HG03175 (cell line): Measurements from ENCODE around the gene CNTNAP2.
"Not testable (repeated sequence)": the region's sequence is repeated elsewhere in the genome, so short reads cannot be mapped to it uniquely, and the experiment has no call there.

Experiments used
- ATAC-seq: cut with Tn5 transposase; IDR thresholded peaks from one replicate; pipeline ENCODE4 v1.9.1; 2021; ENCODE audit warnings: mild to moderate bottlenecking, moderate library complexity; ENCODE audit not compliant: unreplicated experiment

The CNTNAP2 gene

DNA sequence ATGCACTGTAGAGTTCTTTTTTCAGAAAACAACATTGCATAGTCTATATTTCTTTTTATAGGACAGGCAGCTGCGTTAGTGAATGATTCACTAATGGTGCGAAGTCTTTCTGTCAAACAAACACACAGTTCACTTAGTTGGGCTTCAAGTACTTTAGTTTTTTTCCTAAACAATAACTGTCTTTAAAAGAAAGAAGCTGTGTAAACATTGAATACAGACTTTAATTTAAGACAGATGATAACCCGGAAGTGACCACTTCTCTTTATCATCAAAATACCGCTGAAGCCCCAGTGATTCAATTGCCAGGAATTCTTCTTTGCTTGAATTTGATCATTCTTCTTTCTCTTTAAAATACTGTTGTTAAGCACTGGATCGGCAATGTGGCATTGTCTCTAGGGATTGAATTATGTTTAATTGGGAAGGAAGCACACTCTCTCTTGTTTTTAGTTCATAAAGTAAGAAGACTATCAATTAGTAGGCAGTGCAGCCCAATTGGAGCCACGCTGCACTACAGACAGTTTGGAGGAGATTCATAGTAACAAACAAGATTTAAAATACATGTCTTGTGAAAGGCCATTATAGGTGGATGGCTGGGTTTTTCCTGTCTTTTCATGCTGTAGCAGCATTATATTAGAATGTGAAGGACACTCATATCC lies 30.4 kb downstream of the CNTNAP2 start:
- ATAC-seq = no peak

DNA sequence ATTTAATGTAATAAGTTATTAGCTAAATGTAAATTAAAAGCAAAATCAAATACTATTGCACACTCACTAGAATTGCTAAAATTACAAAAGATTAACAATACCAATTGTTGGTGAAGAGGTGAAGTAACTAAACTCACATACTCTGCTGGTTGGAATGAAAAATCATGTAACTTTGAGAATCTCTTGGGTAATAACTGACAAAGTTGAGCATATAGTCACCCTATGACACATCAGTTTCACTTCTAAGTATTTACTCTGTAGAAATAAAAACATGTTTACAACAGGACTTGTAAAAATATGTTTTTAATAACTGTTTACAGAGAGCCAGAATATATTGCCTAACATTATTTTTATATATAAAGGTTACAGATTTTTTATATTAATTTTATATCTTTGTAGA lies 33.6 kb downstream of the CNTNAP2 start:
- no peak for ATAC-seq

GRCh38 chr7:146172112-146172511 lies 55.5 kb downstream of the CNTNAP2 start:
- ATAC-seq = no peak

GRCh38 chr7:146175716-146176115 lies 59.1 kb downstream of the CNTNAP2 start:
- ATAC-seq = no peak

GRCh38 chr7:146176860-146177259 lies 60.3 kb downstream of the CNTNAP2 start:
- ATAC-seq = no peak

DNA sequence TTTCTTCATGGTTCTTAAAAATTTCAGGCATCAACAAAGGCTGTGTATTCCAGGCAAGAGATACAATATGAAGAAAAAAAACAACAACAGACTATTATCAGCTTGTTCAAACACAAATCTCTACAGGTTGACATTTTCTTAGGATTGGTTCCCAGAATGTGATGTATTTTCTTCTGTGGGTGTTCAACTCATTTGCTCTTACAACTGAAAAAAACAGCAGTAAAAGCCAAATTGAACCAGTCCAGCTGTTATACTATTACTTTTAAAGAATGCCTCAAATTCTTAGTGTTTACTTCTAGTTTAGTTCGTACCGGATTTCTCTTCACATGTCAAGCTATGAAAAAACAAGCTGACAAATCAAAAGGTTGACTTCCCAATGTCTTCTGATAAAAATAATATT lies 60.7 kb downstream of the CNTNAP2 start:
- no peak for ATAC-seq

GRCh38 chr7:146185844-146186243 lies 69.2 kb downstream of the CNTNAP2 start:
- ATAC-seq = no peak

DNA sequence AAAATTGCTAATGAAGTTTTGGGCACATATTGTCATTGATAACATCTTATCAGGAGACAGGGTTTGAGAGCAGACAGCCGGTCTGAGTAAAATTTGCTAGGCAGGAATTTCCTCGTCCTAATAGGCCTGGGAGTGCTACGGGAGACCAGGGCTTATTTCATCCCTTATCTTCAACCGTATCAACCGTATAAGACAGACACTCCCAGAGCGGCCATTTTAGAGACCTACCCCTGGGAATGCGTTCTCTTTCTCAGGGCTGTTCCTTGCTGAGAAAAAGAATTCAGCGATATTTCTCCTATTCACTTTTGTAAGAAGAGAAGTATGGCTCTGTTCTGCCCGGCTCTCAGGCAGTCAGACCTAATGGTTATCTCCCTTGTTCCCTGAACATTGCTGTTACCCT lies 74.8 kb downstream of the CNTNAP2 start:
- ATAC-seq = not testable (repeated sequence)

DNA sequence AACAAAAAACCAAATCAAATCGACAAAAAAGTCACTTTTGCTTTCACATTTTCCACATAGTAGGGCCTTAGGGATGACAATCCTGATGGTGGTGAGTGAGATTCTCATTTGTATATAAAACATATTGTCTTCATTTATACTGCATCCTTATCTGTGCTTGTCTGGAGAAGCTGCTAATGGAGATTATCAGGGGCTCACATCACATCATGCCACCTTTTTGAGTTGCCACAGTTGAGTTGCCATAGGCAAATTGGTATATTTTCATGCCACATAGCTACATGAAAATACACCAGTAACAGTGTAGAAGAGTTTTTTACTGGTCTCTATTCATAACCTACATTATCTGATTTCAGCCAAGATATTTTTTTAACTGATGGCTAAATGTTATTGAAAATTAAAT lies 85.3 kb downstream of the CNTNAP2 start:
- ATAC-seq = no peak

DNA sequence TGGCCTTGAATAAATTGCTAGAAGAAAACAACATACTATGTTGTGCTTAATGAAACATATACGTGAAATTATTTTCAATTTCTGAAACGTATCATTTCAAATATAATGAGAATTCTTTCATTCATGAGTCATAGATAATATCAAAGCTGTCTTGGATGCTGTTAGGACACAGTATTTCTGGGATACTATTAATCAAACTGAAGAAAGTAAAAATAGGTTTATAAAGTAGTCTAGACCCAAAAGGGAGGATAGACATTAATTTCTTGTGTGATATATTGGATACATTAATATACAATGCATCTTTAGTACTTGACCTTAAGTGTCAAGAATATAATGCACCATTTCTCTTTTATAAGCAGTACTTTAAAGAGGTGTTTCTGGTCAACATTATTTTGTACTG lies 89.7 kb downstream of the CNTNAP2 start:
- ATAC-seq = no peak

GRCh38 chr7:146208492-146208891 lies 91.9 kb downstream of the CNTNAP2 start:
- ATAC-seq = no peak

- ATAC-seq = no peak
These were observed 98.2 kb downstream of the CNTNAP2 start for GRCh38 chr7:146214842-146215241.

- ATAC-seq = no peak
These were observed 99.9 kb downstream of the CNTNAP2 start for GRCh38 chr7:146216396-146217041.

- no peak for ATAC-seq
These were observed 107.2 kb downstream of the CNTNAP2 start for GRCh38 chr7:146223851-146224250.

DNA sequence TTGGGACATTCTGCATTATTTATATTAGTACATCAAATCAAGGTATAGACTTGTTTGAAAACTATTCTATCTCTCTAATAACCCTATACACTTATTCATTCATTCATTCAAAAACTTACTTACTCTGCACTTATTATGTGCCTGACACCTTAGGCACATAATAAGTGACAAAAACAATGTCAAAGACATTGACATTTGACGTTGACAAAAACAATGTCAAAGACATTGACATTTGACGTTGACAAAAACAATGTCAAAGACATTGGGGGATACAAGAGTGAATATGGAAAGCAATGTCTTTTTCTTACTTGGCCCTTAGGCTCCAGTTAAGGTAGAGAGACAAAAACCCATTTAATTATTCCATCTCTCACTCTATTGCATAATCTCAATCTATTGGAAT lies 116.0 kb downstream of the CNTNAP2 start:
- no peak for ATAC-seq

GRCh38 chr7:146235195-146235594 lies 118.6 kb downstream of the CNTNAP2 start:
- no peak for ATAC-seq

DNA sequence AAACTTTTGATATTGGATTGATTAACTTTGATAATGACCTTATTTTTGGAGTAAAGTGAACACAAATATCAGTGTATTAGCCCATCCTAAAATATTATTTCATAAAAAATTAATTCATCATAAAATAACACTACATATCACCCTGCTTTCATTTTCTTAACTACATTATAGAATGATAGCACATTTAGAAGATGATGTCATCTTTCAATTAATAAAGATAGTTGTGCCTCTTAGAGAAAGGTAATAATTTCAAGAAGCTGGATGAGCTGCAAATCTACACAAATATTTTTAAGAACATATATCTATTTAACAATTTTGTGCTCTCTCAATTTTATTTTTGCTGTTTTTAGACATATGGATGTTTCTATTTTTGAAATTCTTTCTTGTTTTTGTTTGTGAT lies 126.1 kb downstream of the CNTNAP2 start:
- ATAC-seq = no peak

GRCh38 chr7:146247991-146248390 lies 131.4 kb downstream of the CNTNAP2 start:
- ATAC-seq = not testable (repeated sequence)

DNA sequence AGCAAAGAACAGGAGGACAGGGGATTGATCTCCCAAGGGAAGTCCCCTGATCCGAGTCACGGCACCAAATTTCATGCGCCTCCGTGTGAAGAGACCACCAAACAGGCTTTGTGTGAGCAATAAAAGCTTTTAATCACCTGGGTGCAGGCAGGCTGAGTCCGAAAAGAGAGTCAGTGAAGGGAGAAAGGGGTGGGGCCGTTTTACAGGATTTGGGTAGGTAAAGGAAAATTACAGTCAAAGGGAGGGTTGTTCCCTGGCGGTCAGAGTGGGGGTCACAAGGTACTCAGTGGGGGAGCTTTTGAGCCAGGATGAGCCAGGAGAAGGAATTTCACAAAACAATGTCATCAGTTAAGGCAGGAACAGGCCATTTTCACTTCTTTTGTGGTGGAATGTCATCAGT lies 132.1 kb downstream of the CNTNAP2 start:
- ATAC-seq = not testable (repeated sequence)

- no peak for ATAC-seq
These were observed 132.7 kb downstream of the CNTNAP2 start for GRCh38 chr7:146249272-146249671.

DNA sequence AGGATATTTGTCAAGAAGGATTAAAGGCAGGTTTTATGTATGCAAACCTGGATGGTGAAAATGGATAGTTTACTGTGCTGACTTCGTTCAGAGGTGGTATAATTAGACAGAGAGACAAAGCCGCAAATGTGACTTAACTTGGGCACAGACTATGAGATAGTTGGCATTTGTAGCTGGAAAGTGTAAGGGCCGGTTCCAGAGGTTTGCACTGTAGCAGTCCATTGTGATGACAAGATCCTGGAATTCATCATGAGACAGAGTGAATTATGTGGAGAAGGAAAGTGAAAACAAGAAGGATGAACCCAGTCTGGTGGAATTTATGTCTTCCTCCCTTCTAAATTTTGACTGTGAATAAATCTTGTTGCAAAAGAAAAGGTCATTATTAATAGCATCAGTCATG lies 139.0 kb downstream of the CNTNAP2 start:
- ATAC-seq = no peak

DNA sequence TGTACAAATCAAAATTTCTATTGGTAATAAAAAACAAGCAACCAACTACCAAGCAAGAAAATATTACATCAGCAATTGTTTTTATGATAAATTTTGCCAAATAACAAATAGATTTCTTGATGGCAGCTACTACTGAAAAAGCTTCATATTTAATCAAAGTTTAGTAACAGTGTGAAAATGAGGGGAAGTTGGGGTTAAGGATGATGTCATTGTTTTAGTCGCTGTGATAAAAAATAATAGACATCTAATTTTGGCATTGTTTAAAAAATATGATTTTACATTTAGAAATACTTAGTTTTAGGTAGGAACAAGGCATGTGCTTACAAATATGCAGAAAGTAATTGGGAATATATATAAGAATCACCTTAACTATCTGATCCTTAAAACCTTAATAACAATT lies 145.9 kb downstream of the CNTNAP2 start:
- ATAC-seq = no peak

DNA sequence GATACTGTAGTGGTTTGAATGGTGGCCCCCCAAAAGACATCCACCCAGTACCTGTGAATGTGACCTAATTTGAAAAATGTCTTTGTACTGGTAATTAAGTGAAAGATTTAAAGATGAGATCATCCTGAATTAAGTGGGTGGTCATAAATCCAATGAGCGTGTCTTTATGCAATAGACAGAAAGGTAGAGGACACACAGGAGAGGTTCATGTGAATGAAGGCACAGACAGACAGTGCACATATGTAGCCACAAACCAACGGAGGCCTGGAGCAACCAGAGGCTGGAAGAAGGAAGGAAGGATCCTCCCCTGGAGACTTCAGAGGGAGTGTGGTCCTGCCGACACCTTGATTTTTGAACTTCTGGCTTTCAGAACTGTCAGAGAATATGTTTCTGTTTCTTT lies 160.3 kb downstream of the CNTNAP2 start:
- ATAC-seq = no peak
